Immature natural killer cell (primary cell): ENCODE results near the gene VWCE. TPM values are rescaled to one million over a fixed set of nuclear protein-coding genes. Genes with fewer than 3 reads are reported as not detected.

Experiments
- DNase-seq, 3 donors: peaks; one replicate each; pipeline ENCODE4 v3.0.0; 2022; ENCODE audit warnings: mixed read lengths in 1 of 3
- H3K27ac Mint-ChIP-seq, 6 donors: one replicate each; pipeline ENCODE4 v1.8.0; 2020; ENCODE audit warnings: mixed read lengths in 6 of 6, mild to moderate bottlenecking in 5 of 6, inconsistent platforms in 4 of 6, moderate library complexity in 3 of 6
- H3K27me3 Mint-ChIP-seq, 3 donors: one replicate each; pipeline ENCODE4 v1.8.0; 2020 to 2021; ENCODE audit warnings: low read depth in 3 of 3, mild to moderate bottlenecking in 3 of 3, mixed read lengths in 3 of 3, moderate library complexity in 3 of 3, inconsistent platforms in 1 of 3
- H3K36me3 Mint-ChIP-seq, 3 donors: one replicate each; pipeline ENCODE4 v1.8.0; 2020; ENCODE audit warnings: mixed read lengths in 3 of 3, inconsistent platforms in 2 of 3, mild to moderate bottlenecking in 2 of 3
- H3K4me1 Mint-ChIP-seq, 2 donors: one replicate each; pipeline ENCODE4 v1.8.0; 2020; ENCODE audit warnings: inconsistent platforms in 2 of 2, mild to moderate bottlenecking in 2 of 2, mixed read lengths in 2 of 2, moderate library complexity in 1 of 2
- H3K4me3 Mint-ChIP-seq, 5 donors: one replicate each; pipeline ENCODE4 v1.8.0; 2020; ENCODE audit warnings: mild to moderate bottlenecking in 5 of 5, mixed read lengths in 5 of 5, inconsistent platforms in 3 of 5, moderate library complexity in 3 of 5
- H3K9me3 Mint-ChIP-seq, 6 donors: one replicate each; pipeline ENCODE4 v1.8.0; 2020; ENCODE audit warnings: mild to moderate bottlenecking in 6 of 6, mixed read lengths in 6 of 6, inconsistent platforms in 4 of 6, moderate library complexity in 3 of 6
- polyA plus RNA-seq, 3 donors: library from polyadenylated mRNA; unstranded; fragments of 300-500 nt; fragmentation: Illumina TruSeq; gene quantifications; one replicate each; pipeline ENCODE4 v1.2.3, GENCODE V29; 2021

The VWCE gene
- polyA plus RNA-seq, 3 donors from 2014 or later = not detected

GRCh38 chr11:61283613-61284012 is 11.5 kb downstream of the VWCE start:
- Mint-ChIP-seq H3K27ac (no peak overlapping the region), H3K9me3 (peaks cover 0 to 3% (median 0%) of the 10 kb centered on the region in 6 donors), H3K36me3 (peaks cover 0 to 4% (median 3%) of the 10 kb centered on the region in 3 donors), H3K27me3 (peaks cover 0 to 4% (median 2%) of the 10 kb centered on the region in 3 donors), H3K4me1 (no peaks in the 10 kb centered on the region), H3K4me3 (no peak overlapping the region)
- DNase-seq = no peak

GRCh38 chr11:61281581-61282250 is 13.4 kb downstream of the VWCE start:
- Mint-ChIP-seq H3K9me3 (peaks cover 0 to 3% (median 0%) of the 10 kb centered on the region in 6 donors), H3K27ac (no peak overlapping the region), H3K4me1 (no peaks in the 10 kb centered on the region), H3K27me3 (peaks cover 0 to 4% (median 2%) of the 10 kb centered on the region in 3 donors), H3K36me3 (peaks cover 0 to 4% (median 3%) of the 10 kb centered on the region in 3 donors), H3K4me3 (no peak overlapping the region)
- no peak for DNase-seq

- DNase-seq = no peak
- peaks cover 0 to 4% (median 1%) of the 10 kb centered on the region in 3 donors for H3K27me3 Mint-ChIP-seq
- H3K4me3 Mint-ChIP-seq = no peak overlapping the region
- no peak overlapping the region for H3K27ac Mint-ChIP-seq
- peaks cover 0 to 3% (median 0%) of the 10 kb centered on the region in 6 donors for H3K9me3 Mint-ChIP-seq
- H3K4me1 Mint-ChIP-seq = no peaks in the 10 kb centered on the region
- peaks cover 0 to 4% (median 3%) of the 10 kb centered on the region in 3 donors for H3K36me3 Mint-ChIP-seq
Observed at GRCh38 chr11:61280883-61281580, 14.1 kb downstream of the VWCE start.

DNA sequence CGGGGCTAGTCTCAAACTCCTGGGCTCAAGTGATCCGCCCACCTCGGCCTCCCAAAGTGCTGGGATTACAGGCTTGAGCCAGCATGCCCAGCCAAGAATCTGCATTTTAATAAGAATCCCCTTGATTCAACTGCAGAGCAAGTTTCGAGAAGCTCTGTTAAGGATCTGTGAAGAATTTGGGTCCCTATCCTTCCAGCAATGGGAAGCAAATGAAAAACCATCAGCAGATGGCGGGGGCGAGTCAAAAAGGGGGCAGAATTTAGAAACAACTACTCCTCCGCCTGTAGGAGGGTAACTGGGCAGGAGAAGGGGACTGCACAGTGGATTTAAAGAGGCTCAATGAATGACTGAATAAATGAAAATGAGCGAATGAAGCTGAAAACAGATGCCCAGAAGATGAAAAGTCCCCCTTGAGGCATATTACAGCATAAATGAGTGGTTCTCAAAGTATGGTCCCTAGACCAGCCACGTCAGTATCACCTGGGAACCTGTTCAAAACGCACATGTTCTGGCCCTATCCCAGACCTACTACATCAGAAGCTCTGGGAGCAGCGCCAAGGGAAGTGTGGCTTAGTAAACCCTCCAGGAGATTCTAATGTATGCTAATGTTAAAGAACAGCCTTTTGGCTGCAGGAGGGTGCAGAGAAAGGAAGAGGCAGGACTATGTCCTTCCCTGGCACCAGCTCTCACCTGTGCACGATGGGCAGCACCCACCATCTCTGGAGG is 15.0 kb downstream of the VWCE start:
- no peak overlapping the region for H3K4me3 Mint-ChIP-seq
- DNase-seq = no peak
- H3K27ac Mint-ChIP-seq = no peak overlapping the region
- H3K36me3 Mint-ChIP-seq = peaks cover 0 to 4% (median 3%) of the 10 kb centered on the region in 3 donors
- H3K9me3 Mint-ChIP-seq = peaks cover 0 to 3% (median 0%) of the 10 kb centered on the region in 6 donors
- H3K4me1 Mint-ChIP-seq = no peaks in the 10 kb centered on the region
- H3K27me3 Mint-ChIP-seq = peaks cover 0 to 4% (median 0%) of the 10 kb centered on the region in 3 donors

- Mint-ChIP-seq H3K27me3 (no peaks in the 10 kb centered on the region), H3K4me3 (no peak overlapping the region), H3K9me3 (no peaks in the 10 kb centered on the region), H3K36me3 (no peaks in the 10 kb centered on the region), H3K27ac (no peak overlapping the region), H3K4me1 (no peaks in the 10 kb centered on the region)
- no peak for DNase-seq
Observed at GRCh38 chr11:61278001-61278470, 17.1 kb downstream of the VWCE start.

DNA sequence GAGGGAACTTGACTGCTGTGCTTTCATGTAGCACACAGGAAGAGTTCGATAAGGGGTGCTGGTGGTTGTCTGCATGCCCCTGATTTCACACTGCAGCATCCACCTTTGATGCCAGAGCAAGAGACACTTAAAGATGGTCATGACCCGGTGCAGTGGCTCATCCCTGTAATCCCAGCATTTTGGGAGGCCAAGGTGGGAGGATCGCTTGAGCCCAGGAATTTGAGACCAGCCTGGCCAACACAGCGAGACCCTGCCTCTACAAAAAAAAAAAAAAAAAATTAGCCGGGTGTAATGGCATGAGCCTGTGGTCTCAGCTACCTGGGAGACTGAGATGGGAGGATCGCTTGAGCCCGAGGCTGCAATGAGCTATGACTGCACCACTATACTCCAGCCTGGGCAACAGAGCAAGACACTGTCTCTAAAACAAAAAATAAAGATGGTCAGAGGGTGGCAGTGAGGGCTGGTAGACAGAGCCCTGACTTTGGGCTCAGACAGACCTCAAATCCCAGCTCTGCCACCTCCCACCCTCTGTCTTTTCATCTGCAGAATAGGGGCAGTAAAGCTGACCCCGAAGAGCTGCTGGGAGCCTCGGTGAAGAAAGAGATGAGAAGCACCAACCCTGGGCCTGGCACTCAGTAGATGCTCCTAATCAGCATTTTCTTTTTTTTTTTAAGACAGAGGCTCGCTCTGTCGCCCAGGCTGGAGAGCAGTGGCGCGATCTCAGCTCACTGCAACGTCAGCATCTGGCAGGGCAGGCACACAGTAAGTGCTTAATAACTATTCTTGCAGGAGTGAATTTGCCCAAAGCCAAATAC is 17.7 kb downstream of the VWCE start:
- no peaks in the 10 kb centered on the region for H3K27me3 Mint-ChIP-seq
- H3K27ac Mint-ChIP-seq = no peak overlapping the region
- DNase-seq = no peak
- no peak overlapping the region for H3K4me3 Mint-ChIP-seq
- no peaks in the 10 kb centered on the region for H3K9me3 Mint-ChIP-seq
- no peaks in the 10 kb centered on the region for H3K4me1 Mint-ChIP-seq
- H3K36me3 Mint-ChIP-seq = no peaks in the 10 kb centered on the region

GRCh38 chr11:61275191-61275590 is 19.9 kb downstream of the VWCE start:
- no peak overlapping the region for H3K4me3 Mint-ChIP-seq
- H3K27me3 Mint-ChIP-seq = no peaks in the 10 kb centered on the region
- H3K4me1 Mint-ChIP-seq = no peaks in the 10 kb centered on the region
- H3K36me3 Mint-ChIP-seq = no peaks in the 10 kb centered on the region
- H3K9me3 Mint-ChIP-seq = no peaks in the 10 kb centered on the region
- no peak overlapping the region for H3K27ac Mint-ChIP-seq
- no peak for DNase-seq

DNA sequence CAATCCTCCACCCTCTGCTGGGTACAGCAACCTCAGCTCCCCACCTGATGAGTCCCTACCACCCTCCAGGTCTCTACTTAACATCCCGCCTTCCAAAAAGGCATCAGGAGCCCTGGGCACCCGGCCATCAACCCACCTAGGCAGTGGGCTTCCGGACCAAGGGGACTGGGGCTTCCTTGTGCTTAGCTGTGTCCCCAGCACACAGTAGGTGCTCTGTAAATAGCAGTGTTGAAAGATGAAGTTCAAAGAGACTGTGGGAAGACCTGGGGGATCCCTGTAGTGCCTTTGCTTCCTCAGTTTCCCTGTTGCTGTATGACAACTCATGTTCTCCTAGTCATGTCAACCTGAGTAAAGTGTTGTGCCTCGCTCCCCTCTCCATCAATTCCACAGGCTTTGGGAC is 21.0 kb downstream of the VWCE start:
- no peaks in the 10 kb centered on the region for H3K4me1 Mint-ChIP-seq
- no peak overlapping the region for H3K27ac Mint-ChIP-seq
- no peaks in the 10 kb centered on the region for H3K36me3 Mint-ChIP-seq
- H3K27me3 Mint-ChIP-seq = no peaks in the 10 kb centered on the region
- H3K4me3 Mint-ChIP-seq = no peak overlapping the region
- DNase-seq = no peak
- H3K9me3 Mint-ChIP-seq = no peaks in the 10 kb centered on the region

GRCh38 chr11:61273178-61274078 is 21.7 kb downstream of the VWCE start:
- no peak for DNase-seq
- H3K36me3 Mint-ChIP-seq = no peaks in the 10 kb centered on the region
- no peak overlapping the region for H3K27ac Mint-ChIP-seq
- no peaks in the 10 kb centered on the region for H3K9me3 Mint-ChIP-seq
- H3K27me3 Mint-ChIP-seq = no peaks in the 10 kb centered on the region
- H3K4me1 Mint-ChIP-seq = no peaks in the 10 kb centered on the region
- no peak overlapping the region for H3K4me3 Mint-ChIP-seq

DNA sequence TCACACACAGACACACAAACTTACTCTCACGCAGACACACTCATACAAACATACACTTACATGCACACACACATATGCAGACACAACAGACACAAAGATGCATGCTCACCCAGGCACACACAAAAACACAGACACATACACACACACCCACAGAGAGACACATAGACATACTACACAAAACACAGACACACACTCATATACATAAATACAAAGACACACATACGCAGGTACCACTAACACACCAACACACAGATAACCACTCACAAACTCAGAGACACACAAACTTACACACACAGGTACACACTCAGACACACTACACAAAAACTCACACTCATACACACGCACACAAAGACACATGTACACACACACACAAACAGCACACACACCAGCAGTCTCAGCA is 22.4 kb downstream of the VWCE start:
- no peak for DNase-seq
- Mint-ChIP-seq H3K9me3 (no peaks in the 10 kb centered on the region), H3K4me3 (no peak overlapping the region), H3K27me3 (no peaks in the 10 kb centered on the region), H3K36me3 (no peaks in the 10 kb centered on the region), H3K27ac (no peak overlapping the region), H3K4me1 (no peaks in the 10 kb centered on the region)

DNA sequence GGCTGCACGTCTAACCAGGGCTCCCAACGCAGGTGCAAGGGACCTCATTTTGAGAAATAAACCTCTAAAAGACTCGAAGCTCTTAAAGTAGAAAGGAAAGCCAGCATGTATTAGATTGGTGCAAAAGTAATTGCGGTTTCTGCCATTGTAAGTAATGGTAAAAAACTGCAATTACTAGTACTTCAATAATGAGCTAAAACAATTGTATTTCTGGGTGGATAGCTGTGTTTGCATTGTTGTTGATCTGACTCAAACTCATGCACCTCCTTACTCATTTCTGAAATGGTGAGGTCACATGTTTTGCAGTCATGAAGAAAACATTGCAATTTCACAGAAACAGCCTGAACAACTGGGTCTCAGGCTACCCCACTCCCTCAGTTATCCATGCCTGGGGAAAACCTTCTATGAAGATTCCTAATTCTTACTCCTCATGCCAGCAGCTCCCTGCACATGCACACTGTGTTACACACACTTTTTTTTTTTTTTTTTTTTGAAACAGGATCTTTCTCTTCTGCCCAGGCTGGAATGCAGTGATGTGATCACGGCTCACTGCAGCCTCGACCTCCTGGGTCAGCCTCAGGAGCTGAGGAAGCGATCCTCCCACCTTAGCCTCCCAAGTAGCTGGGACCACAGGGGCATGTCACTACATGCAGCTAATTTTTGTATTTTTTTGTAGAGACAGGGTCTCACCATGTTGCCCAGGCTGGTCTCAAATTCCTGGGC is 24.6 kb downstream of the VWCE start:
- no peaks in the 10 kb centered on the region for H3K36me3 Mint-ChIP-seq
- H3K9me3 Mint-ChIP-seq = no peaks in the 10 kb centered on the region
- H3K27me3 Mint-ChIP-seq = no peaks in the 10 kb centered on the region
- no peak overlapping the region for H3K4me3 Mint-ChIP-seq
- DNase-seq = no peak
- no peak overlapping the region for H3K27ac Mint-ChIP-seq
- no peaks in the 10 kb centered on the region for H3K4me1 Mint-ChIP-seq

DNA sequence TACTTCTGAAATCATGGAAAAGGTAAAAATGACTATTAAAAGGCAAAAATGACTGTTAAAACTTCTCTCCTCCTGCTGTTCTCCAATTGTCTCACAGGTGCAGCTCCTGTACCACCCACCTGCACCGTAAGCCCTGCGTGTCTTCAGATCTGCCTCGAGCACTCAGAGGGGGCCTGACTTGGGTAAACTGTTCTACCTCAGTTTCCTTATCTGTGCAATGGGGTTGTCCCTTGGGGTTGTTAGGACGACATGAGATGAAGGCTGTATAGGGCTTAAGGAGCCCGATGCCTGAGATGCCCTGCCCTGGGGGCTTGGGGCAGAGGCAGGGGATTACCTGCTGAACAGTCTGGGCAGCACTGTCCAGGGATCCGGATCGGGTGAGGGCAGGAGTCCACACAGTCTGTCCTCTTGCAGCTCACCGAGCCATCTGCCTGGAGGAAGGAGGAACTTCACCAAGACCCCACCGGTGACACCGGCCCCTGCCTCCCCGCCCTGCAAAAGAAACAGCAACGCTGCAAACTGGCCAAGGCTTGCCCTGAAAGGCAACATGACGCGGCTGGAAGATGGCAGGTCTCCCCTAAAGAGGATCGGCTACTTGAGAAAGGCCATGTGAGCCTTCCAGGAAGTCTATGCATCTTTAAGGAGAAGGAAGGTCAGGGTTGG is 26.4 kb downstream of the VWCE start:
- Mint-ChIP-seq H3K27ac (no peak overlapping the region), H3K9me3 (no peaks in the 10 kb centered on the region), H3K4me3 (no peak overlapping the region), H3K27me3 (peaks cover 0 to 2% (median 0%) of the 10 kb centered on the region in 3 donors), H3K4me1 (no peaks in the 10 kb centered on the region), H3K36me3 (no peaks in the 10 kb centered on the region)
- DNase-seq = no peak
